GM18520 (cell line): Measurements from ENCODE around the gene ANKRD11.
"Not testable (repeated sequence)": the region's sequence is repeated elsewhere in the genome, so short reads cannot be mapped to it uniquely, and the experiment has no call there.

Experiments used
- ATAC-seq: cut with Tn5 transposase; IDR thresholded peaks from one replicate; pipeline ENCODE4 v1.9.1; 2021; ENCODE audit not compliant: unreplicated experiment

Gene ANKRD11

GRCh38 chr16:89334050-89334449 is 156.3 kb downstream of the ANKRD11 start:
- ATAC-seq, result no peak

- not testable (repeated sequence) for ATAC-seq
Measured at GRCh38 chr16:89333401-89334001, 156.9 kb downstream of the ANKRD11 start.

GRCh38 chr16:89332902-89333245 is 157.5 kb downstream of the ANKRD11 start:
- ATAC-seq, result no peak

GRCh38 chr16:89332243-89332901 is 158.0 kb downstream of the ANKRD11 start:
- no peak for ATAC-seq

GRCh38 chr16:89331371-89332109 is 158.8 kb downstream of the ANKRD11 start:
- no peak for ATAC-seq

GRCh38 chr16:89330177-89330856 is 160.0 kb downstream of the ANKRD11 start:
- ATAC-seq, result no peak

GRCh38 chr16:89329830-89330176 is 160.6 kb downstream of the ANKRD11 start:
- not testable (repeated sequence) for ATAC-seq

- ATAC-seq, result not testable (repeated sequence)
Measured at GRCh38 chr16:89328412-89329400, 161.7 kb downstream of the ANKRD11 start.

GRCh38 chr16:89326721-89327120 is 163.6 kb downstream of the ANKRD11 start:
- ATAC-seq, result no peak

GRCh38 chr16:89325861-89326471 is 164.4 kb downstream of the ANKRD11 start:
- ATAC-seq, result no peak

GRCh38 chr16:89324056-89325010 is 166.0 kb downstream of the ANKRD11 start:
- ATAC-seq, result peak; percentile 45

GRCh38 chr16:89323120-89323960 is 167.0 kb downstream of the ANKRD11 start:
- no peak for ATAC-seq

GRCh38 chr16:89322321-89323119 is 167.8 kb downstream of the ANKRD11 start:
- no peak for ATAC-seq

- ATAC-seq, result no peak
Measured at GRCh38 chr16:89320782-89321501, 169.4 kb downstream of the ANKRD11 start.

GRCh38 chr16:89319886-89320781 is 170.2 kb downstream of the ANKRD11 start:
- ATAC-seq, result peak; percentile 34

- ATAC-seq, result no peak
Measured at GRCh38 chr16:89319631-89319885, 170.8 kb downstream of the ANKRD11 start.
